PC-3 (cell line): ENCODE data around the gene EFCAB6. TPM values are rescaled to one million over a fixed set of nuclear protein-coding genes. Genes with fewer than 3 reads are reported as not detected.

Experiments used
- ATAC-seq: fragments of 200-7000 bp; cut with Tn5 transposase; 2 replicates; pipeline ENCODE4 v1.9.1; 2020; ENCODE audit warnings: mild to moderate bottlenecking, moderate library complexity
- BruUV-seq: library from RNA; stranded (reverse); fragments of 400-500 nt; replicated peaks from 2 replicates; lab custom pipeline; 2021; lab: Mats Ljungman, UMichigan
- CTCF ChIA-PET: fragments of 300-600 bp; sonication (Branson Sonifier 250); formaldehyde crosslinking; loops from one replicate; lab custom pipeline; 2022; ENCODE audit warnings: antibody characterized with exemption; lab: Charles Lee
- POLR2A ChIA-PET: fragments of 300-600 bp; sonication (Branson Sonifier 250); formaldehyde crosslinking; loops from one replicate; lab custom pipeline; 2022; ENCODE audit warnings: antibody characterized with exemption; ENCODE audit not compliant: unreplicated experiment; lab: Charles Lee
- DNase-seq: peaks from one replicate; pipeline ENCODE4 v3.0.0-alpha.2; 2015
- H2AFZ ChIP-seq: fragments of 300-600 bp; sonication (generic); 2 replicates; pipeline ENCODE4 v1.6.0; 2016; ENCODE audit warnings: antibody characterized with exemption, low read length
- H3F3A ChIP-seq: fragments of 300-600 bp; sonication (generic); one replicate; pipeline ENCODE4 v1.6.0; 2017; ENCODE audit warnings: antibody characterized with exemption, low read length, control low read depth, mild to moderate bottlenecking; ENCODE audit not compliant: unreplicated experiment
- H3K27ac ChIP-seq: fragments of 300-600 bp; sonication (generic); 2 replicates; pipeline ENCODE4 v1.5.1; 2016; ENCODE audit warnings: mild to moderate bottlenecking, low read length
- H3K27me3 ChIP-seq: fragments of 300-600 bp; sonication (generic); 2 replicates; pipeline ENCODE4 v1.6.1; 2016; ENCODE audit warnings: low read length, mixed read lengths
- H3K36me3 ChIP-seq: fragments of 300-600 bp; sonication (generic); 2 replicates; pipeline ENCODE4 v1.6.1; 2016; ENCODE audit warnings: low read depth, mixed run types, low read length, mixed read lengths
- H3K4me1 ChIP-seq: fragments of 300-600 bp; sonication (generic); 2 replicates; pipeline ENCODE4 v1.5.1; 2016; ENCODE audit warnings: low read length; ENCODE audit not compliant: insufficient read depth
- H3K4me2 ChIP-seq: fragments of 300-600 bp; sonication (generic); 2 replicates; pipeline ENCODE4 v1.6.0; 2016; ENCODE audit warnings: low read length
- H3K4me3 ChIP-seq: fragments of 300-600 bp; sonication (generic); 2 replicates; pipeline ENCODE4 v1.5.1; 2016; ENCODE audit warnings: mild to moderate bottlenecking, low read length, mixed read lengths
- H3K79me2 ChIP-seq: fragments of 300-600 bp; sonication (generic); 2 replicates; pipeline ENCODE4 v1.6.1; 2017; ENCODE audit warnings: low read length, mixed read lengths
- H3K9ac ChIP-seq: fragments of 300-600 bp; sonication (generic); 2 replicates; pipeline ENCODE4 v1.6.0; 2016; ENCODE audit warnings: mild to moderate bottlenecking, low read length
- H3K9me2 ChIP-seq: fragments of 300-600 bp; sonication (generic); replicated peaks from 2 replicates; pipeline ENCODE4 v1.6.1; 2016; ENCODE audit warnings: mixed run types, low read length, mixed read lengths
- H3K9me3 ChIP-seq: fragments of 300-600 bp; sonication (generic); 2 replicates; pipeline ENCODE4 v1.6.1; 2016; ENCODE audit warnings: low read length, mixed read lengths
- H4K20me1 ChIP-seq: fragments of 300-600 bp; sonication (generic); 2 replicates; pipeline ENCODE4 v1.6.1; 2016; ENCODE audit warnings: low read length, mixed read lengths
- CTCF ChIP-seq: fragments of 300-600 bp; sonication (generic); conservative IDR thresholded peaks from 2 replicates; pipeline ENCODE4 v1.5.1; 2017; ENCODE audit warnings: antibody characterized with exemption, low read depth, mild to moderate bottlenecking, low read length
- EZH2 ChIP-seq: fragments of 300-600 bp; sonication (generic); IDR thresholded peaks from one replicate; pipeline ENCODE4 v1.6.1; 2017; ENCODE audit warnings: antibody characterized with exemption, mild to moderate bottlenecking, low read length; ENCODE audit not compliant: unreplicated experiment
- EZH2phosphoT487 ChIP-seq: fragments of 300-600 bp; sonication (generic); IDR thresholded peaks from 2 replicates; pipeline ENCODE4 v1.6.1; 2018; ENCODE audit warnings: mild to moderate bottlenecking, antibody characterized with exemption, low read length, borderline replicate concordance
- intact Hi-C: fragments of 100-400 bp; cut with micrococcal nuclease; formaldehyde crosslinking; loops from 2 replicates; pipeline ENCODE4 v1.9.0; 2023
- total RNA-seq: library from RNA; depleted of rRNA; stranded (reverse); fragments of >200 nt; gene quantifications from 2 replicates; pipeline ENCODE4 v1.2.3, GENCODE V29; 2014

The EFCAB6 gene
- total RNA-seq, 1 experiment from 2014 or later: 0.07 TPM

- H4K20me1 ChIP-seq: no peaks in the 10 kb centered on the region
- ChIA-PET POLR2A (no interaction called here), CTCF (no interaction called here)
- no peak overlapping the region for H3K27ac ChIP-seq
- H3K4me3 ChIP-seq: no peak overlapping the region
- no peak for ATAC-seq
- no peaks in the 10 kb centered on the region for H3K9me2 ChIP-seq
- no peaks in the 10 kb centered on the region for H3K27me3 ChIP-seq
- no peak overlapping the region for H3K9ac ChIP-seq
- 0 out of 2 replicates have a peak, but pooled peaks cover 4% of the 10 kb centered on the region for H3K9me3 ChIP-seq
- intact Hi-C loops: no loop called here
- DNase-seq: no peak
- H2AFZ ChIP-seq: no peak overlapping the region
- H3K79me2 ChIP-seq: no peaks in the 10 kb centered on the region
- TF ChIP-seq EZH2 (no peak), EZH2phosphoT487 (no peak), CTCF (no peak)
- no peaks in the 10 kb centered on the region for H3F3A ChIP-seq
- BruUV-seq: no TSS peak
- H3K4me1 ChIP-seq: peaks cover 6% of the 10 kb centered on the region
- H3K4me2 ChIP-seq: no peak overlapping the region
- no peaks in the 10 kb centered on the region for H3K36me3 ChIP-seq
Observed at GRCh38 chr22:43706571-43707328, 105.4 kb downstream of the EFCAB6 start.

GRCh38 chr22:43706151-43706550 is 106.0 kb downstream of the EFCAB6 start:
- no peaks in the 10 kb centered on the region for H3K27me3 ChIP-seq
- no peaks in the 10 kb centered on the region for H3K36me3 ChIP-seq
- H3F3A ChIP-seq: no peaks in the 10 kb centered on the region
- TF ChIP-seq EZH2phosphoT487 (no peak), CTCF (no peak), EZH2 (no peak)
- no peaks in the 10 kb centered on the region for H4K20me1 ChIP-seq
- H3K27ac ChIP-seq: no peak overlapping the region
- intact Hi-C loops: no loop called here
- H2AFZ ChIP-seq: no peak overlapping the region
- H3K4me1 ChIP-seq: peaks cover 6% of the 10 kb centered on the region
- CTCF ChIA-PET: no interaction called here
- no peak overlapping the region for H3K4me2 ChIP-seq
- POLR2A ChIA-PET: no interaction called here
- 0 out of 2 replicates have a peak, but pooled peaks cover 4% of the 10 kb centered on the region for H3K9me3 ChIP-seq
- BruUV-seq: no TSS peak
- H3K4me3 ChIP-seq: no peak overlapping the region
- no peak overlapping the region for H3K9ac ChIP-seq
- no peaks in the 10 kb centered on the region for H3K79me2 ChIP-seq
- ATAC-seq (no peak), DNase-seq (no peak)
- no peaks in the 10 kb centered on the region for H3K9me2 ChIP-seq

- ATAC-seq (no peak), DNase-seq (no peak)
- H3K4me3 ChIP-seq: no peak overlapping the region
- no peaks in the 10 kb centered on the region for H4K20me1 ChIP-seq
- H3K4me2 ChIP-seq: no peak overlapping the region
- H3K36me3 ChIP-seq: no peaks in the 10 kb centered on the region
- no peaks in the 10 kb centered on the region for H3F3A ChIP-seq
- no peak overlapping the region for H3K9ac ChIP-seq
- H2AFZ ChIP-seq: no peak overlapping the region
- H3K9me2 ChIP-seq: no peaks in the 10 kb centered on the region
- CTCF ChIA-PET: no interaction called here
- no peak for TF ChIP-seq EZH2
- no peak for TF ChIP-seq CTCF
- no peak for TF ChIP-seq EZH2phosphoT487
- peaks cover 6% of the 10 kb centered on the region for H3K4me1 ChIP-seq
- no peak overlapping the region for H3K27ac ChIP-seq
- H3K27me3 ChIP-seq: no peaks in the 10 kb centered on the region
- POLR2A ChIA-PET: no interaction called here
- intact Hi-C loops: no loop called here
- BruUV-seq: no TSS peak
- no peaks in the 10 kb centered on the region for H3K79me2 ChIP-seq
- H3K9me3 ChIP-seq: 0 out of 2 replicates have a peak, but pooled peaks cover 4% of the 10 kb centered on the region
Observed at GRCh38 chr22:43704051-43704450, 108.1 kb downstream of the EFCAB6 start.
